Measurements from ENCODE around the gene DLGAP1. TPM values are rescaled to one million over a fixed set of nuclear protein-coding genes. Genes with fewer than 3 reads are reported as not detected.

DLGAP1 gene
- total and polyA plus RNA-seq, 2 of the 8 experiments (the other 6 are each of a cell fraction or from before 2014, with no cell fraction given), result 11.8 to 16.9 TPM

DNA sequence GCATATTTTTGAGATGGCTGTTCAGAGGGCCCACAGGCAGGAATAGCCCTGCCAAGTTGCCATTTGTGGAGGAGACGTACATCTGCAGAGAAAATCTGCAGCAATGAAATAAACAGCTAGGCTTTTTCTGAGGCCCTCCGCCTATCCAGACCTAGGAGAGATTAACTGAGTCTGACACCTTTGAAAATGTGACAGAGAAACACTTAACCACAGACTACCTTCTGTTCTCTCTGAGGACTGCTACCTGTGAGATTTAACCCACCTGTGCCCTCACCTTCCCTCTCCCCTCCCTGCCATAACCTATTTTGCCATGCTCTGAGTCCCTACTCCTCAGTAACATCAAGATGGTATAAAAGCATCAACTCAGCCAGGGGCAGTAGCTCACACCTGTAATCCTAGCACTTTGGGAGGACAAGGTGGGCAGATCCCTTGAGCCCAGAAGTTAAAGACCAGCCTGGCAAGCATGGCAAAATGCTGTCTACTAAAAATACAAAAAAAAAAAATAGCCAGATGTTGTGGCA is 844.9 kb downstream of the DLGAP1 start:
- Histone ChIP-seq H3K18ac (ENCODE audit: extremely low read depth, low read length) (peak overlapping the region; percentile 84), H4K91ac (replicated peaks; ENCODE audit: insufficient read length, low read length) (peak overlapping the region; percentile 25), H3K9ac (replicated peaks in 1 of 4; ENCODE audit: extremely low read depth in 1 of 4, low read depth in 3 of 4, low read length in 3 of 4) (no peak overlapping the region), H4K20me1 (replicated peaks in 1 of 2; ENCODE audit: control insufficient read depth in 1 of 2, insufficient read depth in 2 of 2, low read length in 2 of 2) (no peaks in the 10 kb centered on the region), H4K5ac (ENCODE audit: insufficient read length, low read depth, low read length) (no peak overlapping the region), H3K27ac (ENCODE audit: low read depth, low read length) (0 out of 2 replicates have a peak overlapping the region, but pooled peaks have one; percentile 9), H3K4ac (replicated peaks; ENCODE audit: insufficient read length, low read depth, low read length) (no peak overlapping the region), H3K23ac (ENCODE audit: insufficient read length) (no peak overlapping the region), H4K8ac (ENCODE audit: extremely low read depth, insufficient read depth, low read length) (no peak overlapping the region), H3K4me2 (ENCODE audit: insufficient read depth in 1 of 2, low read depth in 2 of 2, low read length in 2 of 2) (no peak overlapping the region), H3K9me3 (ENCODE audit: insufficient read depth in 2 of 2, low read depth in 1 of 2, low read length in 1 of 2) (no peaks in the 10 kb centered on the region), H3K27me3 (replicated peaks in 1 of 4; ENCODE audit: control insufficient read depth in 3 of 4, extremely low read depth in 1 of 4, insufficient read depth in 3 of 4, low read length in 3 of 4) (no peaks in the 10 kb centered on the region), H2BK5ac (ENCODE audit: low read depth, low read length) (peak overlapping the region; percentile 83; the same call in 1 of the 2 replicates), H3K79me2 (ENCODE audit: control insufficient read depth in 1 of 2, insufficient read depth in 2 of 2, low read length in 2 of 2) (peaks cover 4 to 30% of the 10 kb centered on the region in 2 experiments; a peak in 3 of 4 replicates), H3K56ac (replicated peaks; ENCODE audit: insufficient read length, low read depth, low read length) (no peak overlapping the region), H2BK12ac (ENCODE audit: low read depth, low read length) (peak overlapping the region; percentile 95; the same call in 1 of the 2 replicates), H3K36me3 (ENCODE audit: control insufficient read depth in 2 of 4, insufficient read depth in 4 of 4, low read length in 3 of 4) (peaks cover 0 to 32% (median 8%) of the 10 kb centered on the region in 4 experiments; a peak in 4 of 8 replicates), H2BK20ac (ENCODE audit: low read length) (no peak overlapping the region), H2BK15ac (ENCODE audit: low read length) (0 out of 2 replicates have a peak overlapping the region, but pooled peaks have one; percentile 65), H3K14ac (ENCODE audit: insufficient read length) (no peak overlapping the region), H3K23me2 (ENCODE audit: low read depth, low read length) (peaks cover 8% of the 10 kb centered on the region; the same call in 1 of the 2 replicates), H3K79me1 (ENCODE audit: low read depth, low read length) (no peaks in the 10 kb centered on the region), H2BK120ac (replicated peaks; ENCODE audit: low read depth, low read length) (no peak overlapping the region), H2AK5ac (ENCODE audit: low read depth, low read length) (no peak overlapping the region), H3K4me3 (ENCODE audit: extremely low read depth in 1 of 4, insufficient read depth in 2 of 4, low read depth in 3 of 4, low read length in 4 of 4) (no peak overlapping the region), H3K4me1 (replicated peaks in 1 of 4; ENCODE audit: control insufficient read depth in 3 of 4, insufficient read depth in 4 of 4, low read length in 3 of 4) (peaks cover 0 to 11% (median 3%) of the 10 kb centered on the region in 4 experiments; a peak in 5 of 7 replicates), H2AFZ (ENCODE audit: low read length) (no peak overlapping the region)
- FAIRE-seq, result no peak
- no peak for DNase-seq (ENCODE audit: low read depth in 1 of 2, low spot score in 2 of 2)
- WGBS, 2 experiments (ENCODE audit: extremely low coverage in 1 of 2, insufficient coverage in 1 of 2, insufficient read length in 1 of 2, insufficient replicate concordance in 2 of 2, low coverage in 1 of 2, low lambda C conversion rate in 2 of 2, missing lambda C conversion rate in 1 of 2), result 89% methylated on average over 2 of the region's 2 CpGs; no CpG with 5 or more reads in 1 of the 2 experiments
- ChIA-PET CTCF (ENCODE audit: partially characterized antibody) (interaction anchor here (0.6 to 2.8 kb wide), 5 partner anchors 13 to 164 kb away, joined by 3 to 22 read pairs (median 3); no protein-coding TSS in a partner anchor), POLR2A (ENCODE audit: partially characterized antibody) (interaction anchor here (0.8 to 3.3 kb wide), 8 partner anchors 11 to 315 kb away, joined by 3 to 11 read pairs (median 4); no protein-coding TSS in a partner anchor)
- TF ChIP-seq, protein P1, sequence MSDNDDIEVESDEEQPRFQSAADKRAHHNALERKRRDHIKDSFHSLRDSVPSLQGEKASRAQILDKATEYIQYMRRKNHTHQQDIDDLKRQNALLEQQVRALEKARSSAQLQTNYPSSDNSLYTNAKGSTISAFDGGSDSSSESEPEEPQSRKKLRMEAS (IDR thresholded peaks at IDR 0.05), result no peak
- TF ChIP-seq CBX8 (IDR thresholded peaks at IDR 0.05; ENCODE audit: borderline replicate concordance, low read depth, low read length) (no peak), ZNF274 (IDR thresholded peaks at IDR 0.05; ENCODE audit: borderline replicate concordance, extremely low read depth, low read length) (no peak), POLR2AphosphoS5 (IDR thresholded peaks at IDR 0.05; ENCODE audit: low read depth, low read length) (peak; percentile 52; the same call in 1 of the 2 replicates)
